Smooth muscle cell (in vitro differentiated cells): ENCODE measurements around the gene NRCAM. TPM values are rescaled to one million over a fixed set of nuclear protein-coding genes. Genes with fewer than 3 reads are reported as not detected.

Experiments used
- DNase-seq: peaks from one replicate; lab custom pipeline; 2025; ENCODE audit not compliant: unreplicated experiment; lab: John Stamatoyannopoulos, UW
- H2AFZ ChIP-seq: fragments of 200-600 bp; sonication (generic); 2 replicates; pipeline ENCODE4 v1.6.0; 2016; ENCODE audit warnings: antibody characterized with exemption, low read depth, mild to moderate bottlenecking
- H3F3A ChIP-seq: fragments of 200-600 bp; sonication (generic); 2 replicates; pipeline ENCODE4 v1.6.0; 2017; ENCODE audit warnings: antibody characterized with exemption, low read depth
- H3K27ac ChIP-seq: fragments of 200-600 bp; sonication (generic); 2 replicates; pipeline ENCODE4 v1.5.1; 2016; ENCODE audit warnings: low read depth, mild to moderate bottlenecking
- H3K27me3 ChIP-seq: fragments of 200-600 bp; sonication (generic); 2 replicates; pipeline ENCODE4 v1.6.1; 2016; ENCODE audit warnings: low read depth, mild to moderate bottlenecking
- H3K36me3 ChIP-seq: fragments of 200-600 bp; sonication (generic); 2 replicates; pipeline ENCODE4 v1.5.1; 2016; ENCODE audit warnings: low read depth
- H3K4me1 ChIP-seq: fragments of 200-600 bp; sonication (generic); 2 replicates; pipeline ENCODE4 v1.5.1; 2016; ENCODE audit warnings: low read depth
- H3K4me2 ChIP-seq: fragments of 200-600 bp; sonication (generic); 2 replicates; pipeline ENCODE4 v1.6.0; 2016; ENCODE audit warnings: mild to moderate bottlenecking
- H3K4me3 ChIP-seq: fragments of 200-600 bp; sonication (generic); 2 replicates; pipeline ENCODE4 v1.5.1; 2016; ENCODE audit warnings: mild to moderate bottlenecking
- H3K79me2 ChIP-seq: fragments of 200-600 bp; sonication (generic); 2 replicates; pipeline ENCODE4 v1.6.0; 2016; ENCODE audit warnings: low read depth, mild to moderate bottlenecking
- H3K9ac ChIP-seq: fragments of 200-600 bp; sonication (generic); 2 replicates; pipeline ENCODE4 v1.6.0; 2016; ENCODE audit warnings: low read depth
- H3K9me3 ChIP-seq: fragments of 200-600 bp; sonication (generic); replicated peaks from 2 replicates; pipeline ENCODE4 v1.5.1; 2016; ENCODE audit warnings: low read depth
- H4K20me1 ChIP-seq: fragments of 200-600 bp; sonication (generic); 2 replicates; pipeline ENCODE4 v1.6.0; 2016; ENCODE audit warnings: low read depth
- CTCF ChIP-seq: fragments of 200-600 bp; sonication (generic); IDR thresholded peaks from 2 replicates; pipeline ENCODE4 v1.5.1; 2017; ENCODE audit warnings: borderline replicate concordance, mild to moderate bottlenecking, antibody characterized with exemption; ENCODE audit not compliant: insufficient read depth, poor library complexity, severe bottlenecking
- WGBS: methylation state at CpG from one replicate; pipeline ENCODE4 v1.1.7; 2016; ENCODE audit warnings: low lambda C conversion rate; 5-methylcytosine and 5-hydroxymethylcytosine counted together
- polyA plus RNA-seq: library from polyadenylated mRNA; unstranded; fragments of >200 nt; fragmentation: Nextera tagmentation; extraction: Ambion mirVana; gene quantifications from 2 replicates; pipeline ENCODE4 v1.2.1, GENCODE V29; 2016
- total RNA-seq: library from RNA; depleted of rRNA; stranded (reverse); fragments of >200 nt; gene quantifications from 2 replicates; pipeline ENCODE4 v1.2.3, GENCODE V29; 2014

The NRCAM gene
- total and polyA plus RNA-seq, 2 experiments from 2014 or later, result 0.49 TPM; not detected in 1

- 81% methylated on average over 5 of the region's 5 CpGs for WGBS
- no peak overlapping the region for H3K9ac ChIP-seq
Measured at GRCh38 chr7:108127461-108127860, 328.8 kb downstream of the NRCAM start.

GRCh38 chr7:108124820-108125219, 331.4 kb downstream of the NRCAM start:
- Histone ChIP-seq H3K9ac (no peak overlapping the region), H3K4me3 (no peak overlapping the region), H3K9me3 (no peaks in the 10 kb centered on the region), H3K4me2 (no peak overlapping the region), H3K36me3 (no peaks in the 10 kb centered on the region), H3K27me3 (no peaks in the 10 kb centered on the region), H3F3A (no peaks in the 10 kb centered on the region), H3K79me2 (no peaks in the 10 kb centered on the region), H3K27ac (no peak overlapping the region), H4K20me1 (no peaks in the 10 kb centered on the region), H2AFZ (no peak overlapping the region), H3K4me1 (no peaks in the 10 kb centered on the region)
- no peak for DNase-seq
- 91% methylated on average over 3 of the region's 3 CpGs for WGBS
- no peak for TF ChIP-seq CTCF

More at GRCh38 chr7:108127461-108127860, 328.8 kb downstream of the NRCAM start:
- H3F3A ChIP-seq, result no peaks in the 10 kb centered on the region
- H3K36me3 ChIP-seq, result no peaks in the 10 kb centered on the region
- no peaks in the 10 kb centered on the region for H3K9me3 ChIP-seq
- H3K27ac ChIP-seq, result no peak overlapping the region
- no peaks in the 10 kb centered on the region for H3K27me3 ChIP-seq
- no peaks in the 10 kb centered on the region for H4K20me1 ChIP-seq
- no peaks in the 10 kb centered on the region for H3K79me2 ChIP-seq
- H3K4me2 ChIP-seq, result no peak overlapping the region
- no peak for DNase-seq
- H2AFZ ChIP-seq, result no peak overlapping the region
- peaks cover 6% of the 10 kb centered on the region for H3K4me1 ChIP-seq
- no peak overlapping the region for H3K4me3 ChIP-seq
- no peak for TF ChIP-seq CTCF

- no peak for DNase-seq
- no peak overlapping the region for H3K4me3 ChIP-seq
- no peaks in the 10 kb centered on the region for H3K27me3 ChIP-seq
- H3K4me2 ChIP-seq, result no peak overlapping the region
- H3K9ac ChIP-seq, result no peak overlapping the region
- no peak for TF ChIP-seq CTCF
- H3K79me2 ChIP-seq, result no peaks in the 10 kb centered on the region
- no peak overlapping the region for H3K27ac ChIP-seq
- no peaks in the 10 kb centered on the region for H4K20me1 ChIP-seq
- H3K4me1 ChIP-seq, result no peaks in the 10 kb centered on the region
- H3K9me3 ChIP-seq, result no peaks in the 10 kb centered on the region
- H3F3A ChIP-seq, result no peaks in the 10 kb centered on the region
- H3K36me3 ChIP-seq, result no peaks in the 10 kb centered on the region
- no peak overlapping the region for H2AFZ ChIP-seq
Measured at GRCh38 chr7:108122181-108122580, 334.1 kb downstream of the NRCAM start.

- no peak overlapping the region for H3K27ac ChIP-seq
- H3K4me2 ChIP-seq, result no peak overlapping the region
- H3K79me2 ChIP-seq, result no peaks in the 10 kb centered on the region
- H3K36me3 ChIP-seq, result no peaks in the 10 kb centered on the region
- H3K4me3 ChIP-seq, result no peak overlapping the region
- H3K4me1 ChIP-seq, result no peaks in the 10 kb centered on the region
- no peak for TF ChIP-seq CTCF
- 90% methylated on average over 3 of the region's 3 CpGs for WGBS
- no peak for DNase-seq
- no peaks in the 10 kb centered on the region for H3F3A ChIP-seq
- no peaks in the 10 kb centered on the region for H4K20me1 ChIP-seq
- H3K27me3 ChIP-seq, result no peaks in the 10 kb centered on the region
- no peak overlapping the region for H2AFZ ChIP-seq
- no peak overlapping the region for H3K9ac ChIP-seq
- H3K9me3 ChIP-seq, result no peaks in the 10 kb centered on the region
Measured at GRCh38 chr7:108120933-108121332, 335.3 kb downstream of the NRCAM start.
